Neural cell (in vitro differentiated cells): ENCODE results near the gene ALOX5. TPM values are rescaled to one million over a fixed set of nuclear protein-coding genes. Genes with fewer than 3 reads are reported as not detected.

Source experiments
- H2AFZ ChIP-seq: fragments of 200-600, 300-800 bp; sonication (generic), shearing (Covaris generic); 2 replicates; pipeline ENCODE4 v1.6.0; 2014; ENCODE audit warnings: low read depth, mild to moderate bottlenecking, antibody characterized with exemption, low read length, moderate library complexity
- H3F3A ChIP-seq: fragments of 200-600 bp; shearing (Covaris generic); 2 replicates; pipeline ENCODE4 v1.6.1; 2016; ENCODE audit warnings: mild to moderate bottlenecking, moderate library complexity, mixed read lengths, antibody characterized with exemption, low read length; ENCODE audit not compliant: insufficient read depth, poor library complexity, severe bottlenecking
- H3K27ac ChIP-seq: fragments of 200-600, 300-800 bp; sonication (generic), shearing (Covaris generic); 2 replicates; pipeline ENCODE4 v1.5.1; 2014; ENCODE audit warnings: mild to moderate bottlenecking, low read length, moderate library complexity
- H3K27me3 ChIP-seq: fragments of 300-800, 200-600 bp; sonication (generic), shearing (Covaris generic); 2 replicates; pipeline ENCODE4 v1.6.0; 2014; ENCODE audit warnings: mild to moderate bottlenecking, low read depth, low read length, moderate library complexity; ENCODE audit not compliant: insufficient read depth
- H3K36me3 ChIP-seq: fragments of 300-800, 200-600 bp; sonication (generic), shearing (Covaris generic); 2 replicates; pipeline ENCODE4 v1.5.1; 2014; ENCODE audit warnings: mild to moderate bottlenecking, antibody characterized with exemption, low read length, moderate library complexity; ENCODE audit not compliant: insufficient read depth
- H3K4me2 ChIP-seq: fragments of 300-800, 200-600 bp; sonication (generic), shearing (Covaris generic); 2 replicates; pipeline ENCODE4 v1.6.0; 2014; ENCODE audit warnings: mild to moderate bottlenecking, low read length
- H3K4me3 ChIP-seq: fragments of 300-800, 200-600 bp; sonication (generic), shearing (Covaris generic); 2 replicates; pipeline ENCODE4 v1.5.1; 2014; ENCODE audit warnings: mild to moderate bottlenecking, low read length, moderate library complexity
- H3K79me2 ChIP-seq: fragments of 200-600 bp; shearing (Covaris generic); replicated peaks from 2 replicates; pipeline ENCODE4 v1.6.0; 2014; ENCODE audit warnings: mild to moderate bottlenecking, low read length, moderate library complexity; ENCODE audit not compliant: insufficient read depth
- H3K9ac ChIP-seq: fragments of 300-800, 200-600 bp; sonication (generic), shearing (Covaris generic); 2 replicates; pipeline ENCODE4 v1.6.1; 2016; ENCODE audit warnings: mild to moderate bottlenecking, low read length, mixed read lengths
- H3K9me2 ChIP-seq: fragments of 200-600 bp; shearing (Covaris generic); 2 replicates; pipeline ENCODE4 v1.6.1; 2016; ENCODE audit warnings: mild to moderate bottlenecking, low read length, mixed read lengths; ENCODE audit not compliant: insufficient read depth
- H3K9me3 ChIP-seq: fragments of 200-600, 300-800 bp; sonication (generic), shearing (Covaris generic); 2 replicates; pipeline ENCODE4 v1.6.1; 2016; ENCODE audit warnings: mild to moderate bottlenecking, mixed run types, low read length, moderate library complexity, mixed read lengths
- H4K20me1 ChIP-seq: fragments of 200-600 bp; shearing (Covaris generic); 2 replicates; pipeline ENCODE4 v1.6.1; 2016; ENCODE audit warnings: mild to moderate bottlenecking, mixed run types; ENCODE audit not compliant: insufficient read depth
- CTCF ChIP-seq: fragments of 450-650 bp; IDR thresholded peaks from 2 replicates; pipeline ENCODE4 v1.5.1; 2014; ENCODE audit warnings: antibody characterized with exemption, mild to moderate bottlenecking, moderate library complexity; ENCODE audit not compliant: poor library complexity, severe bottlenecking
- EP300 ChIP-seq: fragments of 450-650 bp; conservative IDR thresholded peaks from 2 replicates; pipeline ENCODE4 v1.6.1; 2014; ENCODE audit warnings: antibody characterized with exemption, mild to moderate bottlenecking, moderate library complexity; ENCODE audit not compliant: poor library complexity, severe bottlenecking
- EZH2 ChIP-seq: fragments of 200-600, 300-800 bp; shearing (Covaris generic), sonication (generic); IDR thresholded peaks from 2 replicates; pipeline ENCODE4 v1.6.1; 2014; ENCODE audit warnings: antibody characterized with exemption, low read length, borderline replicate concordance, mild to moderate bottlenecking; ENCODE audit not compliant: insufficient read depth, poor library complexity, severe bottlenecking
- MXI1 ChIP-seq: fragments of 450-650 bp; conservative IDR thresholded peaks from 2 replicates; pipeline ENCODE4 v1.6.1; 2014; ENCODE audit warnings: antibody characterized with exemption, mild to moderate bottlenecking; ENCODE audit not compliant: poor library complexity, severe bottlenecking
- POLR2AphosphoS5 ChIP-seq: IDR thresholded peaks from 2 replicates; pipeline ENCODE4 v1.6.1; 2012
- RAD21 ChIP-seq: fragments of 450-650 bp; conservative IDR thresholded peaks from 2 replicates; pipeline ENCODE4 v1.6.1; 2014; ENCODE audit warnings: antibody characterized with exemption, mild to moderate bottlenecking, moderate library complexity
- SMC3 ChIP-seq: fragments of 450-650 bp; conservative IDR thresholded peaks from 2 replicates; pipeline ENCODE4 v1.6.1; 2014; ENCODE audit warnings: antibody characterized with exemption, mild to moderate bottlenecking, moderate library complexity; ENCODE audit not compliant: poor library complexity
- TAF1 ChIP-seq: IDR thresholded peaks from 2 replicates; pipeline ENCODE4 v1.6.1; 2012; ENCODE audit warnings: low read depth
- polyA plus RNA-seq: library from polyadenylated mRNA; depleted of rRNA; stranded (reverse); fragments of >200 nt; gene quantifications from 2 replicates; pipeline ENCODE4 v1.2.3, GENCODE V29; 2014
- TF ChIP-seq, protein P1 (sequence below): IDR thresholded peaks from 2 replicates; pipeline ENCODE4 v1.6.1; 2012; ENCODE audit warnings: borderline replicate concordance

The ALOX5 gene
- polyA plus RNA-seq, 1 donor from 2014 or later, result not detected

DNA sequence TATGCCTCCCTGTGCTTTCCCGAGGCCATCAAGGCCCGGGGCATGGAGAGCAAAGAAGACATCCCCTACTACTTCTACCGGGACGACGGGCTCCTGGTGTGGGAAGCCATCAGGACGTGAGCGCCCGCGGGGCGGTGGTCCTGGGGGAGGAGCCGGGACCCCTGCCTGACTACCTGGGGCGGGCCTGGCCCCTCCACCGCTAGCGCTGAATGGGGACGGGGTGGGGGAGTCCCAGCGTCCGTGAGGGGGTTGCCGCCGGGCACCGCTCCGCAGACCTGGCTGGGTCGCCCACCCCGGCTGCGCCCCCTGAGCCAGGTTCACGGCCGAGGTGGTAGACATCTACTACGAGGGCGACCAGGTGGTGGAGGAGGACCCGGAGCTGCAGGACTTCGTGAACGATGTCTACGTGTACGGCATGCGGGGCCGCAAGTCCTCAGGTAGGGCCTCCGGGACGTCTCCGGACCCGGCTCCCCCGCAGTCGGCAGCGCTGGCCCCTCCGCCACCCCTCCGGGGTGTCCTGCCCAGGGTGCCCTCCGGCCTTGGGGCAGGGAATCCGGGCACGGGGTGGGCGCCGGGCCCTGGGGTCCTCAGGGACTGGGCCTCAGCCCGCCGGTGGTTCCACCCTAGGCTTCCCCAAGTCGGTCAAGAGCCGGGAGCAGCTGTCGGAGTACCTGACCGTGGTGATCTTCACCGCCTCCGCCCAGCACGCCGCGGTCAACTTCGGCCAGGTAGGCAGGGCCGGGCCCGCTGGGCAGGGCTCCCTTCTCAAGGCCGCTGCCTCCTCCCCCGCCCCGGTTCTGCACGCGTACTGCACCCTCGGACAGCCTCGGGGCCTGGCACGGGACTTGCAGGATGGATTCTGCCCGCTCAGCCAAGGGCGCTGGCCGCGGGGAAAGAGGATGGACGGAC lies 69.3 kb downstream of the ALOX5 start:
- H3F3A ChIP-seq, result no peaks in the 10 kb centered on the region
- no peak for TF ChIP-seq POLR2AphosphoS5
- no peak for TF ChIP-seq TAF1
- TF ChIP-seq CTCF, result no peak
- no peak for TF ChIP-seq SMC3
- no peak for TF ChIP-seq MXI1
- TF ChIP-seq, protein P1, sequence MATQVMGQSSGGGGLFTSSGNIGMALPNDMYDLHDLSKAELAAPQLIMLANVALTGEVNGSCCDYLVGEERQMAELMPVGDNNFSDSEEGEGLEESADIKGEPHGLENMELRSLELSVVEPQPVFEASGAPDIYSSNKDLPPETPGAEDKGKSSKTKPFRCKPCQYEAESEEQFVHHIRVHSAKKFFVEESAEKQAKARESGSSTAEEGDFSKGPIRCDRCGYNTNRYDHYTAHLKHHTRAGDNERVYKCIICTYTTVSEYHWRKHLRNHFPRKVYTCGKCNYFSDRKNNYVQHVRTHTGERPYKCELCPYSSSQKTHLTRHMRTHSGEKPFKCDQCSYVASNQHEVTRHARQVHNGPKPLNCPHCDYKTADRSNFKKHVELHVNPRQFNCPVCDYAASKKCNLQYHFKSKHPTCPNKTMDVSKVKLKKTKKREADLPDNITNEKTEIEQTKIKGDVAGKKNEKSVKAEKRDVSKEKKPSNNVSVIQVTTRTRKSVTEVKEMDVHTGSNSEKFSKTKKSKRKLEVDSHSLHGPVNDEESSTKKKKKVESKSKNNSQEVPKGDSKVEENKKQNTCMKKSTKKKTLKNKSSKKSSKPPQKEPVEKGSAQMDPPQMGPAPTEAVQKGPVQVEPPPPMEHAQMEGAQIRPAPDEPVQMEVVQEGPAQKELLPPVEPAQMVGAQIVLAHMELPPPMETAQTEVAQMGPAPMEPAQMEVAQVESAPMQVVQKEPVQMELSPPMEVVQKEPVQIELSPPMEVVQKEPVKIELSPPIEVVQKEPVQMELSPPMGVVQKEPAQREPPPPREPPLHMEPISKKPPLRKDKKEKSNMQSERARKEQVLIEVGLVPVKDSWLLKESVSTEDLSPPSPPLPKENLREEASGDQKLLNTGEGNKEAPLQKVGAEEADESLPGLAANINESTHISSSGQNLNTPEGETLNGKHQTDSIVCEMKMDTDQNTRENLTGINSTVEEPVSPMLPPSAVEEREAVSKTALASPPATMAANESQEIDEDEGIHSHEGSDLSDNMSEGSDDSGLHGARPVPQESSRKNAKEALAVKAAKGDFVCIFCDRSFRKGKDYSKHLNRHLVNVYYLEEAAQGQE, result no peak
- no peak for TF ChIP-seq EP300
- TF ChIP-seq EZH2, result no peak
- TF ChIP-seq RAD21, result no peak
- H3K27ac ChIP-seq, result no peak overlapping the region
- no peaks in the 10 kb centered on the region for H3K79me2 ChIP-seq
- H3K4me3 ChIP-seq, result no peak overlapping the region
- no peaks in the 10 kb centered on the region for H3K27me3 ChIP-seq
- no peaks in the 10 kb centered on the region for H3K36me3 ChIP-seq
- H3K9me3 ChIP-seq, result no peaks in the 10 kb centered on the region
- H3K4me2 ChIP-seq, result no peak overlapping the region
- no peaks in the 10 kb centered on the region for H3K9me2 ChIP-seq
- H4K20me1 ChIP-seq, result no peaks in the 10 kb centered on the region
- H3K9ac ChIP-seq, result no peak overlapping the region
- H2AFZ ChIP-seq, result no peak overlapping the region

- Histone ChIP-seq H3K9ac (no peak overlapping the region), H3K4me3 (no peak overlapping the region), H3K9me3 (no peaks in the 10 kb centered on the region), H3K36me3 (no peaks in the 10 kb centered on the region), H3K79me2 (no peaks in the 10 kb centered on the region), H4K20me1 (no peaks in the 10 kb centered on the region), H3K27ac (no peak overlapping the region), H2AFZ (no peak overlapping the region), H3K4me2 (no peak overlapping the region), H3K27me3 (no peaks in the 10 kb centered on the region), H3K9me2 (no peaks in the 10 kb centered on the region), H3F3A (no peaks in the 10 kb centered on the region)
- TF ChIP-seq MXI1 (no peak), EZH2 (no peak), SMC3 (no peak), POLR2AphosphoS5 (no peak)
Measured at GRCh38 chr10:45444022-45444421, 70.0 kb downstream of the ALOX5 start.
